Measurements from ENCODE around the gene ANKDD1B. TPM values are rescaled to one million over a fixed set of nuclear protein-coding genes. Genes with fewer than 3 reads are reported as not detected.
"Not testable (repeated sequence)": the region's sequence is repeated elsewhere in the genome, so short reads cannot be mapped to it uniquely, and the experiment has no call there.

ANKDD1B gene
- total RNA-seq, 1 donor from 2014 or later: not detected

DNA sequence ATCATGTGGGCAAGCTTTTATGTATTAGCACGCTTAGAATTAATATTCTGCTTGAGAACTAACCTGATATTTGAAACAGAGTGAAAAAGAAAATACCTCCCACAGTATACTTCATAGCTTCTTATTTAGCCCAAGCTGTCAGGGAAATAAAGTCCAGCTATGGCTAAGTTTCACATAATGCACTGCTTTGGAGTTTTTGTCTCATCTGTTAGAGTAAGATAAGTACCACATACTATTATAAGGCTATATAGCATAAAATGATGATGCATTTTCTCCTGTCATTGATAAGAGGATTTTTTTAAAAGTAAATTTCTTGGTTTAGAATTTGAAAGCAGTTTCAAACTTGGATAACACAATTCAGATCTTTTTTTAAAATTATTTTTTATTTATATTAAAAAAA is 2.4 kb upstream of the ANKDD1B start:
- no peaks in the 10 kb centered on the region for H3K27me3 ChIP-seq
- H3K4me3 ChIP-seq: no peak overlapping the region
- no peak overlapping the region for H3K27ac ChIP-seq
- TF ChIP-seq POLR2AphosphoS5 (IDR thresholded peaks at IDR 0.05; ENCODE audit: insufficient read depth in 1 of 2, low read depth in 1 of 2): no peak
- TF ChIP-seq, protein P1, sequence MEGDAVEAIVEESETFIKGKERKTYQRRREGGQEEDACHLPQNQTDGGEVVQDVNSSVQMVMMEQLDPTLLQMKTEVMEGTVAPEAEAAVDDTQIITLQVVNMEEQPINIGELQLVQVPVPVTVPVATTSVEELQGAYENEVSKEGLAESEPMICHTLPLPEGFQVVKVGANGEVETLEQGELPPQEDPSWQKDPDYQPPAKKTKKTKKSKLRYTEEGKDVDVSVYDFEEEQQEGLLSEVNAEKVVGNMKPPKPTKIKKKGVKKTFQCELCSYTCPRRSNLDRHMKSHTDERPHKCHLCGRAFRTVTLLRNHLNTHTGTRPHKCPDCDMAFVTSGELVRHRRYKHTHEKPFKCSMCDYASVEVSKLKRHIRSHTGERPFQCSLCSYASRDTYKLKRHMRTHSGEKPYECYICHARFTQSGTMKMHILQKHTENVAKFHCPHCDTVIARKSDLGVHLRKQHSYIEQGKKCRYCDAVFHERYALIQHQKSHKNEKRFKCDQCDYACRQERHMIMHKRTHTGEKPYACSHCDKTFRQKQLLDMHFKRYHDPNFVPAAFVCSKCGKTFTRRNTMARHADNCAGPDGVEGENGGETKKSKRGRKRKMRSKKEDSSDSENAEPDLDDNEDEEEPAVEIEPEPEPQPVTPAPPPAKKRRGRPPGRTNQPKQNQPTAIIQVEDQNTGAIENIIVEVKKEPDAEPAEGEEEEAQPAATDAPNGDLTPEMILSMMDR (IDR thresholded peaks at IDR 0.05): no peak
- DNase-seq (ENCODE audit: extremely low spot score in 2 of 2): no peak
- H3K9me3 ChIP-seq: no peaks in the 10 kb centered on the region
- H3K36me3 ChIP-seq: no peaks in the 10 kb centered on the region
- intact Hi-C loops (cut with DNase I): no loop called here
- H3K4me1 ChIP-seq: peaks cover 15% of the 10 kb centered on the region

DNA sequence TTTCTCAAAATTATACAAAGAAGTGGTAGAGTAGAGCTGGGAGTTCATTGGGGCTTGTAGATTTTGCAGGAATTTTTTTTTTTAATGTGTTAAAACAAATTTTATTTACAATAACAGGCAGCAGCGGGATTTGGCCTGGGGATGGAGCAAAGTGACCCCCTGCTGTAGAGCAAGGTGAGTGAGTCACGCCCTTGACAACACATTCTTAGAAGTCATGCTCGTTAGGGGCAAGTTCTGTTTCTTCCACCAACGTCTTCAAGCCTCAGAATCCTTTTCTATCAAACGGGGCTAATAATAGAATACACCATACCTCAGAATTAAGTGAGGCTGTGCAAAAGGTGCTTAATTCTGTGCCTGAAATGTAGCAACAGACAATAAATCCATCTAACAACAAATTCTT is 1.1 kb upstream of the ANKDD1B start:
- H3K4me1 ChIP-seq: peaks cover 15% of the 10 kb centered on the region
- intact Hi-C loops (cut with DNase I): no loop called here
- no peak for DNase-seq (ENCODE audit: extremely low spot score in 2 of 2)
- no peaks in the 10 kb centered on the region for H3K36me3 ChIP-seq
- no peaks in the 10 kb centered on the region for H3K27me3 ChIP-seq
- TF ChIP-seq POLR2A (IDR thresholded peaks at IDR 0.05) (no peak), POLR2AphosphoS5 (IDR thresholded peaks at IDR 0.05; ENCODE audit: insufficient read depth in 1 of 2, low read depth in 1 of 2) (no peak)
- TF ChIP-seq, protein P1 (IDR thresholded peaks at IDR 0.05): no peak
- no peaks in the 10 kb centered on the region for H3K9me3 ChIP-seq
- no peak overlapping the region for H3K4me3 ChIP-seq
- H3K27ac ChIP-seq: no peak overlapping the region

DNA sequence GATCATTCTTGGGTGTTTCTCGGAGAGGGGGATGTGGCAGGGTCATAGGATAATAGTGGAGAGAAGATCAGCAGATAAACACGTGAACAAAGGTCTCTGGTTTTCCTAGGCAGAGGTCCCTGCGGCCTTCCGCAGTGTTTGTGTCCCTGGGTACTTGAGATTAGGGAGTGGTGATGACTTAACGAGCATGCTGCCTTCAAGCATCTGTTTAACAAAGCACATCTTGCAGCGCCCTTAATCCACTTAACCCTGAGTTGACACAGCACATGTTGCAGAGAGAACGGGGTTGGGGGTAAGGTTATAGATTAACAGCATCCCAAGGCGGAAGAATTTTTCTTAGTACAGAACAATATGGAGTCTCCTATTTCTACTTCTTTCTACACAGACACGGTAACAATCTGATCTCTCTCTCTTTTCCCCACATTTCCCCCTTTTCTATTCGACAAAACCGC is 368 bp upstream of the ANKDD1B start:
- intact Hi-C loops (cut with DNase I); DNase-seq (ENCODE audit: extremely low spot score in 2 of 2); H3K9me3 ChIP-seq; H3K36me3 ChIP-seq; H3K27me3 ChIP-seq: not testable (repeated sequence)
- Histone ChIP-seq H3K4me1 (peaks cover 15% of the 10 kb centered on the region), H3K4me3 (peak overlapping the region; percentile 62 to 66), H3K27ac (peak overlapping the region; percentile 79)

DNA sequence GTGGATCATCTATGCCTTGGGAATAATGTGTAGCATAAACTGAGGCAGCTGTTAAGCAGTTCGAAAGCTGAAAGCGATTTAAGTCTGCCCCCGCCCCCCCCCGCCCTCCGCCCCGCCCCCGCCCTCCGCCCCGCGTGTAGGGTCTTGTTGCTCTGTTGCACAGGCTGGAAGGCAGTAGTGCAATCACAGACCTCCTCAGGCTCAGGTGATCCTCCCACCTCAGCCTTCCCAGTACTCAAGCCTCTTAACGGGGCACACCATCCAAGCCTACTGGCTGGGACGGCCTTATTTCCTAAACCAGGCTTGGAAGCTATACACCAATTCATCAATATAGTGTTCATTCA is 945 bp downstream of the ANKDD1B start:
- H3K27me3 ChIP-seq: no peaks in the 10 kb centered on the region
- H3K9me3 ChIP-seq: no peaks in the 10 kb centered on the region

DNA sequence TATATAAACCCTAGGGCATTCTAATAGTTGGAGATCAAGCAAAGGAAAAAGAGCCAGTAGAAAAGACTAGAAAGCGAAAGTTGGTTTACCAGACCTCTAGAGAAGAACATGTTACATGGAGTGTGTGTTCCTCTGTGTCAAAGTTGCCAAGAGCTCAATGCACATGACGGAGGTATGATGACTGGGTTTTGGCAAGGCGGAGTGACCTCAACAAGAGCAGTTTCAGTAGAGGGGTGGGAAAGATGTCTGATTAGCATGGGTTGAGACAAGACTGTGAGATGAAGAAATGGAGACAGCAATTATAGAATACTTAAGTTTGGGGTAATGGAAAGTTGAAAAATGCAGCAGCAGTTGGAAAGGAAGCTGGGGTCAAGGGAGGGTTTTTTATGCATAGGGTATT is 1.6 kb downstream of the ANKDD1B start:
- no peak for DNase-seq (ENCODE audit: extremely low spot score in 2 of 2)
- no peaks in the 10 kb centered on the region for H3K27me3 ChIP-seq
- TF ChIP-seq POLR2A (IDR thresholded peaks at IDR 0.05): no peak
- TF ChIP-seq POLR2AphosphoS5 (IDR thresholded peaks at IDR 0.05; ENCODE audit: insufficient read depth in 1 of 2, low read depth in 1 of 2): no peak
- TF ChIP-seq, protein P1 (IDR thresholded peaks at IDR 0.05): no peak
- H3K4me1 ChIP-seq: peaks cover 20% of the 10 kb centered on the region
- H3K27ac ChIP-seq: no peak overlapping the region
- H3K36me3 ChIP-seq: no peaks in the 10 kb centered on the region
- H3K4me3 ChIP-seq: no peak overlapping the region
- intact Hi-C loops (cut with DNase I): no loop called here
- no peaks in the 10 kb centered on the region for H3K9me3 ChIP-seq

More for the DNA sequence above, 945 bp downstream of the ANKDD1B start:
- peaks cover 20% of the 10 kb centered on the region for H3K4me1 ChIP-seq
- no peaks in the 10 kb centered on the region for H3K36me3 ChIP-seq
- TF ChIP-seq POLR2AphosphoS5 (IDR thresholded peaks at IDR 0.05; ENCODE audit: insufficient read depth in 1 of 2, low read depth in 1 of 2) (no peak), POLR2A (IDR thresholded peaks at IDR 0.05) (no peak)
- TF ChIP-seq, protein P1 (IDR thresholded peaks at IDR 0.05): no peak
- intact Hi-C loops (cut with DNase I): no loop called here
- no peak overlapping the region for H3K27ac ChIP-seq
- DNase-seq (ENCODE audit: extremely low spot score in 2 of 2): no peak
- peak overlapping the region; percentile 62 to 66 for H3K4me3 ChIP-seq

DNA sequence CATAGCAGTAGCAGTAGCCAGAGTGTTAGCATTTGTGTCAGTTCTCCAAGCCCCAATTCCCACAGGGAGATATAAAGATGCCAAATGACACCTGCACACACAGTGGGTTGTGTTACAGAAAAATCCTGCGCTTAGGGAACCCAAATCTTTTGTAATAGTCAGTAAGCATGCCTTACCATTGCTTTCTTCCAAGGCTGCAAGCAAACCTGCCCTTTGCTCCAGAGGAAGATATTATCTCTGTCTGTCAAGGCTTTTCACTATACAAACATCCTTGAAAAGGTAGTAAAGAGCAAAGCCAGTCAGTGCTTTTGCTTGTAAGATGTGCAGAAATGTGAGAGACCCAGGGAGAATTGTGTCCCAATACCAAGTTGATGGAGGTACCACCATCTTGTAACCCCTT is 2.9 kb downstream of the ANKDD1B start:
- Histone ChIP-seq H3K27me3 (no peaks in the 10 kb centered on the region), H3K9me3 (no peaks in the 10 kb centered on the region), H3K4me3 (no peak overlapping the region), H3K27ac (no peak overlapping the region), H3K36me3 (no peaks in the 10 kb centered on the region), H3K4me1 (peaks cover 20% of the 10 kb centered on the region)
- DNase-seq (ENCODE audit: extremely low spot score in 2 of 2): no peak
- TF ChIP-seq POLR2AphosphoS5 (IDR thresholded peaks at IDR 0.05; ENCODE audit: insufficient read depth in 1 of 2, low read depth in 1 of 2) (no peak), POLR2A (IDR thresholded peaks at IDR 0.05) (no peak)
- TF ChIP-seq, protein P1 (IDR thresholded peaks at IDR 0.05): no peak
- intact Hi-C loops (cut with DNase I): no loop called here

Measured in vagina (tissue), 2 donors.